ENCODE measurements around the gene CILP2.

DNA sequence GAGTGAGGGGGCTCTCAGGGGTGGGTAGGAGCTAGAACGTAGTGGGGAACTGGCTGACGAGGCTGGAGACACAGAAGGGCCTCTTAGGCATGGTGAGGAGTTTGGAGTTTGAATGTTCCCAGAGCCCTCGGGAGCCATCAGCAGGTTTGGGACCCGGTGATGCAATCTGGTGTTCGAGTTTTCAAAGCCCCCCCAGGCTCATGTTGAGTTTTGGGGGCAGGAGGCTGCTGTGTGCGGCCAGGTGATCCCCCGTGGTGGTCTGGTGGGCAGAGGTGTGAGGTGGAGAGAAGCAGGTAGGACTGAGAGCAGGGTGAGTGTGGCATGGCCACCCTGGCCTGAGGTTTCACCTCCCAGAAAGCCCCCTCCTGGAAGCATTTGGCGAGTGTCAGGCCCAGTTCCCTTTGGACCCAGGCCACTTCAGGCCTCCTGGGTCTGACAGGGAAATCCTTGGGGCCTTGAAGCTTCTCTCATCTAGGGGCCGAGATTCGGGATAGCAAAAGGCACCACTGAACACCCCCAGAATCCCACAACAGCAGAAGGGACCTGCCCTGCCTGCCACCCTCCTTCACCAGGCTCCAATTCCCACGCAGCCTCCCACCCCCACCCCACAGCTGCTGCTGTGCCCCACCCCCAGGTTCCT, 8.2 kb upstream of the CILP2 start:
- no peak for TF ChIP-seq POLR2AphosphoS2 (IDR thresholded peaks at IDR 0.05; ENCODE audit: low read length)
- no peak for TF ChIP-seq POLR2AphosphoS5 (IDR thresholded peaks at IDR 0.05; ENCODE audit: control insufficient read depth, insufficient read depth, low read depth, low read length)
- TF ChIP-seq, protein P1, sequence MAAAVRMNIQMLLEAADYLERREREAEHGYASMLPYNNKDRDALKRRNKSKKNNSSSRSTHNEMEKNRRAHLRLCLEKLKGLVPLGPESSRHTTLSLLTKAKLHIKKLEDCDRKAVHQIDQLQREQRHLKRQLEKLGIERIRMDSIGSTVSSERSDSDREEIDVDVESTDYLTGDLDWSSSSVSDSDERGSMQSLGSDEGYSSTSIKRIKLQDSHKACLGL (CRISPR knock-in tag; IDR thresholded peaks at IDR 0.05; ENCODE audit: borderline replicate concordance, poor library complexity, severe bottlenecking) = no peak
- no peak for TF ChIP-seq ZNF79 (CRISPR knock-in tag; IDR thresholded peaks at IDR 0.05; ENCODE audit: low read depth)
- TF ChIP-seq, protein P2, sequence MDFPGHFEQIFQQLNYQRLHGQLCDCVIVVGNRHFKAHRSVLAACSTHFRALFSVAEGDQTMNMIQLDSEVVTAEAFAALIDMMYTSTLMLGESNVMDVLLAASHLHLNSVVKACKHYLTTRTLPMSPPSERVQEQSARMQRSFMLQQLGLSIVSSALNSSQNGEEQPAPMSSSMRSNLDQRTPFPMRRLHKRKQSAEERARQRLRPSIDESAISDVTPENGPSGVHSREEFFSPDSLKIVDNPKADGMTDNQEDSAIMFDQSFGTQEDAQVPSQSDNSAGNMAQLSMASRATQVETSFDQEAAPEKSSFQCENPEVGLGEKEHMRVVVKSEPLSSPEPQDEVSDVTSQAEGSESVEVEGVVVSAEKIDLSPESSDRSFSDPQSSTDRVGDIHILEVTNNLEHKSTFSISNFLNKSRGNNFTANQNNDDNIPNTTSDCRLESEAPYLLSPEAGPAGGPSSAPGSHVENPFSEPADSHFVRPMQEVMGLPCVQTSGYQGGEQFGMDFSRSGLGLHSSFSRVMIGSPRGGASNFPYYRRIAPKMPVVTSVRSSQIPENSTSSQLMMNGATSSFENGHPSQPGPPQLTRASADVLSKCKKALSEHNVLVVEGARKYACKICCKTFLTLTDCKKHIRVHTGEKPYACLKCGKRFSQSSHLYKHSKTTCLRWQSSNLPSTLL (IDR thresholded peaks at IDR 0.05) = no peak
- TF ChIP-seq, protein P3, sequence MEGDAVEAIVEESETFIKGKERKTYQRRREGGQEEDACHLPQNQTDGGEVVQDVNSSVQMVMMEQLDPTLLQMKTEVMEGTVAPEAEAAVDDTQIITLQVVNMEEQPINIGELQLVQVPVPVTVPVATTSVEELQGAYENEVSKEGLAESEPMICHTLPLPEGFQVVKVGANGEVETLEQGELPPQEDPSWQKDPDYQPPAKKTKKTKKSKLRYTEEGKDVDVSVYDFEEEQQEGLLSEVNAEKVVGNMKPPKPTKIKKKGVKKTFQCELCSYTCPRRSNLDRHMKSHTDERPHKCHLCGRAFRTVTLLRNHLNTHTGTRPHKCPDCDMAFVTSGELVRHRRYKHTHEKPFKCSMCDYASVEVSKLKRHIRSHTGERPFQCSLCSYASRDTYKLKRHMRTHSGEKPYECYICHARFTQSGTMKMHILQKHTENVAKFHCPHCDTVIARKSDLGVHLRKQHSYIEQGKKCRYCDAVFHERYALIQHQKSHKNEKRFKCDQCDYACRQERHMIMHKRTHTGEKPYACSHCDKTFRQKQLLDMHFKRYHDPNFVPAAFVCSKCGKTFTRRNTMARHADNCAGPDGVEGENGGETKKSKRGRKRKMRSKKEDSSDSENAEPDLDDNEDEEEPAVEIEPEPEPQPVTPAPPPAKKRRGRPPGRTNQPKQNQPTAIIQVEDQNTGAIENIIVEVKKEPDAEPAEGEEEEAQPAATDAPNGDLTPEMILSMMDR (IDR thresholded peaks at IDR 0.05 in 2 of 3, conservative IDR thresholded peaks at IDR 0.05 in 1 of 3; ENCODE audit: insufficient read depth in 2 of 3, low read depth in 1 of 3, low read length in 3 of 3) = no peak
- TF ChIP-seq HDAC2 (IDR thresholded peaks at IDR 0.05) = no peak
- TF ChIP-seq, protein P4, sequence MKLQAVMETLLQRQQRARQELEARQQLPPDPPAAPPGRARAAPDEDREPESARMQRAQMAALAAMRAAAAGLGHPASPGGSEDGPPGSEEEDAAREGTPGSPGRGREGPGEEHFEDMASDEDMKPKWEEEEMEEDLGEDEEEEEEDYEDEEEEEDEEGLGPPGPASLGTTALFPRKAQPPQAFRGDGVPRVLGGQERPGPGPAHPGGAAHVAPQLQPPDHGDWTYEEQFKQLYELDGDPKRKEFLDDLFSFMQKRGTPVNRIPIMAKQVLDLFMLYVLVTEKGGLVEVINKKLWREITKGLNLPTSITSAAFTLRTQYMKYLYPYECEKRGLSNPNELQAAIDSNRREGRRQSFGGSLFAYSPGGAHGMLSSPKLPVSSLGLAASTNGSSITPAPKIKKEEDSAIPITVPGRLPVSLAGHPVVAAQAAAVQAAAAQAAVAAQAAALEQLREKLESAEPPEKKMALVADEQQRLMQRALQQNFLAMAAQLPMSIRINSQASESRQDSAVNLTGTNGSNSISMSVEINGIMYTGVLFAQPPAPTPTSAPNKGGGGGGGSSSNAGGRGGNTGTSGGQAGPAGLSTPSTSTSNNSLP (IDR thresholded peaks at IDR 0.05; ENCODE audit: borderline replicate concordance, low read depth, low read length) = no peak
- no peak for TF ChIP-seq HDAC6 (IDR thresholded peaks at IDR 0.05; ENCODE audit: low read depth, low read length)
- TF ChIP-seq ZNF830 (CRISPR knock-in tag; IDR thresholded peaks at IDR 0.05) = no peak

Data from K562 (cell line).